NCI-H2227 (cell line): ENCODE results near the gene AVPI1.

Experiments
- DNase-seq: peaks from one replicate; lab custom pipeline; 2025; ENCODE audit not compliant: unreplicated experiment; lab: John Stamatoyannopoulos, UW

The AVPI1 gene

DNA sequence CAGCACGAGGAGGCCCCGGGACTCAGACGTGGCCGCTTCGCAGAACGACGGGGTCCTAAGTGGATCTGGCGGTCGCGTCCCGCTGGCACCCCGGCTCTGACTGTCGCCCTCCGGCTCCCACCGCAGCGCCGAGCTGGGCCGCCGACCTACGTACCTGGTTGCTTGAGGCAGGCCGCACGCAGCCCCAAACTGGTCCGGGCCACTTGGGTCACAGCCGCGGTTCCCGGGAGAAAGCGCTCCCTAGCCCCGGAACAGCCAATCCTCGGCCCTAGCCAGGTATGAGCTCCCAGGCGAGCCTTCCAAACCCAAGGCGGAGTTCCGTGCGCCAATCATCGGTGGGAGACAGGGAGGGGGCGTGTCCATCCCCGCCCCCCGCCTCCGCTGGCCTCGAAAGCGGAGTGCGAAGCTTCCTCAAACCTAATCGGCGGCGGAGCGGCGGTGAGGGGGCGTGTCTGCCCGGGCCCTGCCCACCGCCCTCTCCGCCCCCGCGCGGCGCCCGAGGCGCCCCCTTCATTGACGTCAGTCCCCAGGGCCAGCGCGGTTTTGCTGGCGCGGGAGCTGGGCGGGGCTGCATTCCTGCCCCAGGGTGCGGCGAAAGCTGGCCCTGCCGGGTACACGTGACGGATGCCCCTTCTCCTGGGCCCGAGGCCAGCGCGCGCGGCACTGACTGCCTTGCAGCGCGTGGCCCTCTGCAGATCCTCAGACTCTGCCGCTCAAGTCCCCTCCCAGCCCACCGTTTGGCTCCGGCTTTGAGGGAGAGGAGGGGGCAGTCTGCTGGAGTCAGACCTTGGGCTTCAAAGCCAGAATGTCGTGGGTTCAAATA is at the start of gene AVPI1:
AVPI1 (minus strand) TSS at position 280 of the 823 bp plus-strand sequence. CDS start 7,336 bp downstream, outside the sequence.
- DNase-seq: peak; percentile 97

DNA sequence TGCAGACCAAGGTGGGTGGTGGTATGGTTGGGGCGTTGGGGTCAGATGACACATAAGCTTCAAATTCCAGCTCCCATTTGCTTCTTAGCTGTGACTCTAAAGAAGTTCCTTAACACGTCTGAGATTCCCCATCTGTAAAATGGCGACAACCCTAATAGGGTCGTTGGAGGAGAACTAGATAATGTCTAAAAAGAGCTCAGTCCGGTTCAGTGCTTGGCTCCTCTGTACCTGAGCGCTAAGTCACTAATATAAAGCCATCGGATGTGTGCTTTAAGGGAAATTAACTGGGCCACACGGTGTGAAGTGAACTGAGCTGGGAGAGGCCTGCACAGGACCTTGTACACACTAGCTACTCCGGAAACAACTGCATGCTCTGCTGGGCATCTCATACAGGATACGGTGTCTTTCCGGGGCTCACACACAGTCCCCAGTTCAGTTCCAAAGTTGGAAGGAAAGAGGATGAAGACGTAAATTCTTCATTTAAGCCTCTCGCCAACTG is 49.4 kb upstream of the AVPI1 start:
- DNase-seq: no peak

- DNase-seq: no peak
These were observed 47.0 kb upstream of the AVPI1 start for GRCh38 chr10:97734021-97734420.

- no peak for DNase-seq
These were observed 46.2 kb upstream of the AVPI1 start for GRCh38 chr10:97733256-97733655.

- DNase-seq: no peak
These were observed 45.0 kb upstream of the AVPI1 start for GRCh38 chr10:97732052-97732359.

- peak; percentile 68 for DNase-seq
These were observed 44.5 kb upstream of the AVPI1 start for GRCh38 chr10:97731346-97732051.

DNA sequence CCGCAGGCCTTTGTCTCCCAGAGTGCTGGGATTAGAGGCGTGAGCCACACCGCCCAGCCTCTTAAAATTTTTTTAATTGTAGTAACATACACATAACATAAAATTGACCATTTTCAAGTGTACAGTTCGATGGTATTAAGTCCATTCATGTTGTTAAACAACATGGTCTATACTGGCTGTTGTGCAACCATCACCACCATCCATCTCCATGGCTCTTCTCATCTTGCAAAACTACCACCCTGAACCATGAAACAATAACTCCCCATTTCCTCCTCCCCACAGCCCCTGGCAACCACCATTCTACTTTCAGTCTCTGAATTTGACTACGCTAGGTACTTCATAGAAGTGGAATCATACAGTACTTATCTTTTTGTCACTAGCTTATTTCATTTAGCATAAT is 42.0 kb upstream of the AVPI1 start:
- DNase-seq: no peak

- DNase-seq: no peak
These were observed 39.7 kb upstream of the AVPI1 start for GRCh38 chr10:97726636-97727178.

DNA sequence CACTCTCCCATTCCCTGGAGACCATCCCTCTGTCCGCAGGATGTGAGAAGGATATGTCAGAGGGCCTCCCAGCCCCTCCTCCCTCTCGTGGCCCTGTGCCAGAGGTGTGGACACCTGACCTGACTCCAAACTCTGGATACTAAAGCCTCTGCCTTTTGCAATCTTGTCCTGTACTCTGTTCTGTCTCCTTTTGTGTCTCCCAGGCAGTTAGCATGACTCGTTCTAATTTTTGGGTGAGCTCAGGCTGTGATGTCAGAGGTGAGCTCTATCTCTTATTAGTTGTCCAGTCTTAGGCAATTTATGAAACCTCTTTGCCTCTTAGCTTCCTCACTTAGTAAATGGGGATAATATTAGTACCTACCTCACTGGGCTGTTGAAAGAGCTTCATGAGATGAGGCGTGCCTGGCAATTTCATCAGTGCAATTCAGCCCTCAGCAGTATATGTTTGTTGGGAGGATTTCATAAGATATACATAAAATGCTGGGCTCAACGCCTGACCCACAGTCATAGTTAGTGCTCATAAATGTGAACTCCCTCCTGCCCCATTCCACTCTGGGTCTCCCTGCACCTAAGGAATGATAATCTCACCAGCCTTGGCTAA is 37.4 kb upstream of the AVPI1 start:
- no peak for DNase-seq

DNA sequence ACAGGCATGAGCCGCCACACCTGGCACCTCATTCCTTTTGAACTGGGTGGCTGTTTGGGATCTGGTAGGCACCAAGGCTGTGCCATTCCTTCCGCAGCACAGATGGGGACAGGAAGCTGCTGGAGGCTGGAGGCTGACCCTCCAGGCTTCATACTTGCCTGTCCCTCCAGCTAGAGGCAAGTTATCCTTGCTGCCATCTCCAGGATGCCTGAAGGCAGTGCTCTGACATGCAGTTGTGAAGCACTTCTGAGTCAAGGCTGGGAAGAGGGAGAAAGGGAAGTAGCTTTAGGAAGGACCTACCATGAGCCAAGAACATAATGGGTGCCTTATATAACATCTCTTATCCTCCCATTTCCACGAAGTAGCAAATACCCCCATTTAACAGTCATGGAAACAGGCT is 36.0 kb upstream of the AVPI1 start:
- DNase-seq: no peak

GRCh38 chr10:97721871-97722780 is 35.1 kb upstream of the AVPI1 start:
- no peak for DNase-seq

DNA sequence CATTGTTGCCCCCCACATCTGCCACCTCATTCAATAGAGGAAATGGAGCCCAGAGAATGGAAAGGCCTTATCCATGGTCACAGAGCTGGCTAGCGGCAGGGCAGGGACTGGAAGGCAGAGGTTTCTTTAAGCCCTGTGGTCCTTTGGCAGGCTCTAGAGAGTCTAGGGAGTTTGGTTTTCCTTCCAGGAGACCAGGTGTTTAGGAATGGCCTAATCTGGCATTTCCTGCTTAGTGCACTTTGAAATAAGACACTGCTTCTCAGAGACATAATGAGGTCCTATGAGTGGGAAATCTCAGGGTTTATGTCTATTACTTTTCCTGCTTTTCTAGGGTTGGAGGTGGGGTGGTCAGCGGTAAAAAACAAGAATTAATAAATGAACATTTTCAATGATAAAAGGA is 32.6 kb upstream of the AVPI1 start:
- DNase-seq: no peak

GRCh38 chr10:97718659-97719142 is 31.7 kb upstream of the AVPI1 start:
- no peak for DNase-seq

GRCh38 chr10:97718178-97718577 is 31.1 kb upstream of the AVPI1 start:
- no peak for DNase-seq

DNA sequence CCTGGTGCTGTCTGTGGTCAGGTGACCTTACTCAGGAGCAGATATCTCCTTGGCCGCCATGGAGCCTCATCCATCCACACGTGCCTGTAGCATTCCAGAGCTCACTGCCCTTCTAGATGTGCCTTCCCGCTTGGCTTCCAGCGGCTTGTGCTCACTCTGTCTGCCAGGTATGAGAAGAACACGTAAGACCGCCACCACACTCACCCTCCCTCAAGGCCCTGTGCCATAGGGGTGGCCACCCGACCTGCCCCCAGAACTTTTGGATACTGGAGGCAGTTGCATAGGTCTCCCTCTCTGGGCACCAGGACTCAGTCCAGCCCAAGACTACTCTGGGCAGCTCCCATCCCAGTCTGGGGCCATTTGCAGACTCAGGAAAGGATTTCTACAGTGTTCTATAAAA is 30.6 kb upstream of the AVPI1 start:
- no peak for DNase-seq

GRCh38 chr10:97715259-97715874 is 28.3 kb upstream of the AVPI1 start:
- no peak for DNase-seq

DNA sequence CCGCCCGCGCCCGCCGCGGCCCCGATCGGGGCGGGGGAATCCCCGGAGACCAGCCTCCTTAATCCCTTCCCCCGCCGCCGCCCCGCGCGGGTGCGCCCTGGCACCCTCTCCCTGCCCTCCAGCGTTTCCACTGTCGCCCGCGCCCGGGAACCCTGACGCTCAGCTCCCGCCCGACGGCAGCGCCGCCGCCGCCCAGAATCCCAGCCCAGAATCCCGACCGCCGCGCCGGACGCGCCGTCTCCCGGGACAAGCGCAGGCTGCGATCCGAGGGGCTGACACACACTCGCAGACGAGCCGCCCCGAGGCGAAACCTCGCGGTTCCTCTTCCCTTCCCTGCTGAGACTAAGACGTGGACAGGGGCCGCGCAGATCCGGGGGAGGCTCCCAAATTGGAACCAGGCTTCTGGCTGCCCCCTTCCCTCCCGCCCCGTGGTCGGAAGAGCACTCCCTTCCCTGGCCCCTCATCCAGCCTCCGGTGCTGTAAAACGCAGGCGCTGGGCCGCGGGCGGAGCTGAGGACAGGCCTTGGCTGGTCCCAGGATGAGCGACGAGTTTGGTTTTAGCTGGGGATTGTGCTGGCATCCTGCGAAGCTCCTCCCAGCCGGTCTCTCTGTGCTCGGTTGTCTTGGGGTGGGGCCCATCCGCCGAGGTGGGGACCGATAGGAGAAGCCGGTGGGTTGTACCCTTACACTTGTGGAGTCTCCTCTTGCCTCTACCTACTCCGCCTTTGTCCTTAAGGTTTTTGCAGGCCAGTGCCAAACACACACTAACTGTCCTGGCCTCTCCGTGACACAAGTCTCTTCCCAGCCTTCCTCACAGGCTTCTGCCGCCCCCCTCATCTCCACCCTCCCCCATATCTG is 27.6 kb upstream of the AVPI1 start:
- DNase-seq: peak; percentile 58

DNA sequence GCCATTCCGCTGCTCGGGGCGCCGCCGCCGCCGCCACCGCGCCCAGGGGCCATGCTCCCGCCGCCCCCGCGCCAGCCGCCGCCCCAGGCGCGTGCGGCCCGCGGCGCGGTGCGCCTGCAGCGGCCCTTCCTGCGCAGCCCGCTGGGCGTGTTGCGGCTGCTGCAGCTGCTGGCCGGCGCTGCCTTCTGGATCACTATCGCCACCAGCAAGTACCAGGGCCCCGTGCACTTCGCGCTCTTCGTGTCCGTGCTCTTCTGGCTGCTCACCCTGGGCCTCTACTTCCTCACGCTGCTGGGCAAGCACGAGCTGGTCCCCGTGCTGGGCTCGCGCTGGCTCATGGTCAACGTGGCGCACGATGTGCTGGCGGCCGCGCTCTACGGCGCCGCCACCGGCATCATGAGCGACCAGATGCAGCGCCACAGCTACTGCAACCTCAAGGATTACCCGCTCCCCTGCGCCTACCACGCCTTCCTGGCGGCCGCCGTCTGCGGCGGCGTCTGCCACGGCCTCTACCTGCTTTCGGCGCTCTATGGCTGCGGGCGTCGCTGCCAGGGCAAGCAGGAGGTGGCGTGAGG is 26.9 kb upstream of the AVPI1 start:
- peak; percentile 59 for DNase-seq

GRCh38 chr10:97713339-97713825 is 26.3 kb upstream of the AVPI1 start, which contains the start of gene MARVELD1:
Gene MARVELD1 (plus strand): TSS chr10:97713730. CDS start chr10:97713877, 147 bp downstream.
- peak; percentile 62 for DNase-seq
